ENCODE results near the gene TDP2. TPM values are rescaled to one million over a fixed set of nuclear protein-coding genes. Genes with fewer than 3 reads are reported as not detected.

Gene TDP2
- total RNA-seq, 1 experiment from 2014 or later: 30.2 TPM

- ChIA-PET CTCF (interaction anchor here (0.7 kb wide), 1 partner anchor 123 kb away, joined by 3 read pairs; no protein-coding TSS in a partner anchor), RAD21 (ENCODE audit: low non-redundant PET in 1 of 2, low total read pairs in 2 of 2, uncharacterized antibody in 2 of 2, unreplicated experiment in 2 of 2) (no interaction called here), POLR2A (no interaction called here)
- TF ChIP-seq CBX3 (IDR thresholded peaks at IDR 0.05; ENCODE audit: low read depth) (no peak), RAD21 (IDR thresholded peaks at IDR 0.05; ENCODE audit: low read depth) (no peak), EZH2 (IDR thresholded peaks at IDR 0.05) (no peak), TCF7L2 (IDR thresholded peaks at IDR 0.05; ENCODE audit: borderline replicate concordance, extremely low read depth, insufficient read depth, insufficient read length) (no peak), ELF1 (IDR thresholded peaks at IDR 0.05; ENCODE audit: borderline replicate concordance, low read depth) (no peak), ZBTB33 (IDR thresholded peaks at IDR 0.05; ENCODE audit: extremely low read depth, insufficient replicate concordance, low read length) (no peak), REST (IDR thresholded peaks at IDR 0.05; ENCODE audit: low read depth) (no peak)
- BruUV-seq (replicated peaks): no TSS peak
- Histone ChIP-seq H3K9me2 (ENCODE audit: insufficient read depth) (no peaks in the 10 kb centered on the region), H3K4me3 (replicated peaks in 1 of 2; ENCODE audit: low read depth in 1 of 2, low read length in 2 of 2) (no peak overlapping the region), H3K4me2 (ENCODE audit: low read length) (no peak overlapping the region), H3K4me1 (ENCODE audit: control insufficient read depth in 1 of 2, insufficient read depth in 2 of 2, low read length in 2 of 2) (no peaks in the 10 kb centered on the region), H3K27ac (ENCODE audit: low read depth, low read length) (no peak overlapping the region), H3K36me3 (ENCODE audit: control insufficient read depth in 1 of 2, insufficient read depth in 2 of 2, low read length in 2 of 2) (peaks cover 37 to 50% of the 10 kb centered on the region in 2 experiments), H3K79me2 (ENCODE audit: insufficient read depth, low read length) (peaks cover 10% of the 10 kb centered on the region), H3K9ac (ENCODE audit: low read length) (no peak overlapping the region), H4K20me1 (ENCODE audit: insufficient read depth) (peaks cover 19% of the 10 kb centered on the region; the same call in 1 of the 2 replicates), H3K9me3 (ENCODE audit: control insufficient read depth in 1 of 2, insufficient read depth in 1 of 2, low read depth in 1 of 2, low read length in 2 of 2) (no peaks in the 10 kb centered on the region), H2AFZ (ENCODE audit: low read depth, low read length, poor library complexity, severe bottlenecking) (no peak overlapping the region), H3K27me3 (ENCODE audit: insufficient read depth, low read length) (no peaks in the 10 kb centered on the region)
- DNase-seq (ENCODE audit: low read depth, low spot score): no peak
- ATAC-seq: no peak
- intact Hi-C loops (cut with micrococcal nuclease): loop anchor here (5.0 to 10.0 kb wide), 2 partner anchors 58 to 310 kb away; no protein-coding TSS in a partner anchor
These were observed 37.8 kb upstream of the TDP2 start for GRCh38 chr6:24704468-24704867.

Measured in HCT116 (cell line).